A549 treated with dexamethasone at 1 μM for 4 hours (cell line): ENCODE measurements around the gene WDR26. TPM values are rescaled to one million over a fixed set of nuclear protein-coding genes. Genes with fewer than 3 reads are reported as not detected.

ENCODE experiments used
- total RNA-seq: library from RNA; stranded (reverse); fragments of 200-300 nt; extraction: Qiagen RNA extraction; gene quantifications from 5 replicates; pipeline ENCODE4 v1.2.3, GENCODE V29; 2022

WDR26 gene
- 34.1 to 43.8 TPM (median 38.1 TPM) in 5 replicates for total RNA-seq

DNA sequence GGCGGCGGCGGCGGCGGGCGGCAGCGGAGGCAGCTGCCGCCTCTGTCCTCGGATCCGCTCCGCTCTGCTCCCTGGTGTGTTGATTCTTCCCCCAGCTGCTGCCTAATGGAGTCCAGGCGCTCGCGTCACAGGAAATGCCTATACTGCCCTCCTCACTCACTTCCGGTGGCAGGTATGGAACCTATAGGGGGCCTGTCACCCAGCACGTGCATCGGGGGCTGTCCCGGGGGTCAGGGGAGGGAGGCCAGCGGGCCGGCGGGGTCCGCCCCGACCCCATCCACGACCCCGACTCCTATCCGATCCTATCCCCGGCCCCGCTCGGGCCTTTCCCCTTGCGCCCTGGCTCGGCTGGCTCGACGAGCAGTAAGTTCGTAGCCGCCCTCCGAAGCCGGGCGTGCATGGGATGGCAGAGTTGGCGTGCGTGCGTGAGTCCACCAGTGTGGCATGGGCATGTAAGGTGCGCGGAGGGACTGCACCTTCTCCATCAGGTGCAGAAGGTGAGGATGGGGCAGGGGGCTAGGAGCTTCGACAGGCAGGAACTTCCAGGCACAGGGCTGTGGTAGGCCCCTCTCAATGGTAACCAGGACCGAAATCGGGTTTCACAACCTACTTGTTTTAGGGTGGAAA is at the start of gene WDR26:
TSS of gene WDR26 (minus strand) at position 107 of the 627 bp plus-strand sequence.

DNA sequence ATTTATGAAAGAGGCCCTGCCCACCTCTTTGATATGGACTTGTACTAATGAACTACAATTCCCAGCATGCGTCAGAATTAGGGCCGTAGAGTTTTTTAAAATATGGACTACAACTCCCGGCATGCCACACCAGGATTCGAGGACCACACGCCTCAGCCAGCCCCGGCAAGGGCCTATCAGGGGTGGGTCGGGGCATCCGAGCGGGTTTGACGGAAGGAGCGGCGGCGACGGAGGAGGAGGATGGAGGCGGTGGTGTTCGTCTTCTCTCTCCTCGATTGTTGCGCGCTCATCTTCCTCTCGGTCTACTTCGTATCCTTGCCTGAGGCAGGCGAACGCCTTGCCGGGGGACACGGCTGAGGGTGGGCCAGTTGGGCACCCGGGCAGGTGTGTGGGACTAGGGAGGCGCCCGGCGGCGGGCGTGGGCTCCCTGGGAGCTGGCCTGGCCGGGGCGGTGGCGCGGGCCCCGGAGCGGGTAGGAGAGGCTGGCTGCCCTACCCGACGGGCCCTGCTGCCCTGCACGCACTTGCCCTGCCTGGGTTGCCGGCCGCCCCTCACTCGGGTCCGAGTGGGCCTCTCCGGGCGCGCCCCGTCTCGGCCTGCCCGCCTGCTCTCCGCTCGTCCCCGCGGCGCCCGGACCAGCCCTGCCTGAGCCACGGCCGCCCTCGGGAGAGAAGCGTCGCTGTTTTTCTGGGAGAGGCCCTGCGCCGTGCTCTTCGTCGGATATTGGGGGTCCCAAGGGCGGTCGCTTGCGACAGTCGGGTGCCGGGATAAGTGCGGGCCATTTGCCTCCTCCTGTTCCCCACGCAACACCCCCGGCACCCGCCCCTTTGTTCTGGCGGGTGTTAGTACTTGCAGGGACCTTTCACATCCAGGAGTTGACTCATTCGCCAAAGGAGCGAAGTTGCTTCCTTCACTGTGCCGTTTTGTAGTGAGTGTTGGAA is 77.6 kb downstream of the WDR26 start, which contains the start of gene CNIH4:
TSS of gene CNIH4 (plus strand) at position 195 of the 941 bp plus-strand sequence. CDS start at position 241, 46 bp downstream.

Other genes starting within 250 kb of the WDR26 start
- gene NVL, start 104.6 kb downstream of the WDR26 start, total RNA-seq, result 20.4 to 23.9 TPM (median 22.9 TPM) in 5 replicates
- gene CNIH4, start 77.9 kb downstream of the WDR26 start, total RNA-seq, result 102 to 115 TPM (median 106 TPM) in 5 replicates
- 0.29 to 0.70 TPM (median 0.46 TPM) in 5 replicates for gene CNIH3, start 181.5 kb upstream of the WDR26 start, total RNA-seq